Measurements from ENCODE around the gene EEF2K.

EEF2K gene

GRCh38 chr16:22255335-22255734 is 49.3 kb downstream of the EEF2K start:
- Histone ChIP-seq H3K27me3 (ENCODE audit: control insufficient read depth, insufficient read depth, low read length) (no peaks in the 10 kb centered on the region), H3K4me3 (ENCODE audit: low read depth, low read length) (no peak overlapping the region), H3K4me1 (ENCODE audit: control insufficient read depth, insufficient read depth, low read length) (no peaks in the 10 kb centered on the region), H3K9ac (ENCODE audit: low read depth, low read length) (no peak overlapping the region), H3K9me3 (ENCODE audit: control insufficient read depth, insufficient read depth, low read length) (peaks cover 6% of the 10 kb centered on the region; the same call in 1 of the 2 replicates), H3K36me3 (ENCODE audit: control insufficient read depth, insufficient read depth, low read length) (peaks cover 63% of the 10 kb centered on the region), H3K27ac (ENCODE audit: low read depth, low read length) (no peak overlapping the region)

GRCh38 chr16:22257440-22257839 is 51.4 kb downstream of the EEF2K start:
- H3K27ac ChIP-seq (ENCODE audit: low read depth, low read length) = no peak overlapping the region
- no peak overlapping the region for H3K9ac ChIP-seq (ENCODE audit: low read depth, low read length)
- H3K9me3 ChIP-seq (ENCODE audit: control insufficient read depth, insufficient read depth, low read length) = peaks cover 6% of the 10 kb centered on the region; the same call in 1 of the 2 replicates
- peaks cover 59% of the 10 kb centered on the region for H3K36me3 ChIP-seq (ENCODE audit: control insufficient read depth, insufficient read depth, low read length)
- no peaks in the 10 kb centered on the region for H3K4me1 ChIP-seq (ENCODE audit: control insufficient read depth, insufficient read depth, low read length)
- H3K27me3 ChIP-seq (ENCODE audit: control insufficient read depth, insufficient read depth, low read length) = no peaks in the 10 kb centered on the region
- H3K4me3 ChIP-seq (ENCODE audit: low read depth, low read length) = no peak overlapping the region

GRCh38 chr16:22260490-22260889 is 54.4 kb downstream of the EEF2K start:
- no peak overlapping the region for H3K9ac ChIP-seq (ENCODE audit: low read depth, low read length)
- no peak overlapping the region for H3K27ac ChIP-seq (ENCODE audit: low read depth, low read length)
- no peak overlapping the region for H3K4me3 ChIP-seq (ENCODE audit: low read depth, low read length)
- H3K9me3 ChIP-seq (ENCODE audit: control insufficient read depth, insufficient read depth, low read length) = 0 out of 2 replicates have a peak, but pooled peaks cover under 1% of the 10 kb centered on the region
- H3K27me3 ChIP-seq (ENCODE audit: control insufficient read depth, insufficient read depth, low read length) = no peaks in the 10 kb centered on the region
- no peaks in the 10 kb centered on the region for H3K4me1 ChIP-seq (ENCODE audit: control insufficient read depth, insufficient read depth, low read length)
- peaks cover 48% of the 10 kb centered on the region for H3K36me3 ChIP-seq (ENCODE audit: control insufficient read depth, insufficient read depth, low read length)

GRCh38 chr16:22262460-22262859 is 56.4 kb downstream of the EEF2K start:
- no peaks in the 10 kb centered on the region for H3K4me1 ChIP-seq (ENCODE audit: control insufficient read depth, insufficient read depth, low read length)
- no peak overlapping the region for H3K27ac ChIP-seq (ENCODE audit: low read depth, low read length)
- no peak overlapping the region for H3K9ac ChIP-seq (ENCODE audit: low read depth, low read length)
- H3K9me3 ChIP-seq (ENCODE audit: control insufficient read depth, insufficient read depth, low read length) = no peaks in the 10 kb centered on the region
- no peaks in the 10 kb centered on the region for H3K27me3 ChIP-seq (ENCODE audit: control insufficient read depth, insufficient read depth, low read length)
- H3K36me3 ChIP-seq (ENCODE audit: control insufficient read depth, insufficient read depth, low read length) = peaks cover 47% of the 10 kb centered on the region
- H3K4me3 ChIP-seq (ENCODE audit: low read depth, low read length) = no peak overlapping the region

- H3K4me3 ChIP-seq (ENCODE audit: low read depth, low read length) = no peak overlapping the region
- no peak overlapping the region for H3K27ac ChIP-seq (ENCODE audit: low read depth, low read length)
Observed at GRCh38 chr16:22264786-22265185, 58.7 kb downstream of the EEF2K start.

GRCh38 chr16:22265351-22265750 is 59.3 kb downstream of the EEF2K start:
- Histone ChIP-seq H3K27me3 (ENCODE audit: control insufficient read depth, insufficient read depth, low read length) (no peaks in the 10 kb centered on the region), H3K4me3 (ENCODE audit: low read depth, low read length) (no peak overlapping the region), H3K27ac (ENCODE audit: low read depth, low read length) (no peak overlapping the region), H3K9ac (ENCODE audit: low read depth, low read length) (no peak overlapping the region), H3K9me3 (ENCODE audit: control insufficient read depth, insufficient read depth, low read length) (no peaks in the 10 kb centered on the region), H3K4me1 (ENCODE audit: control insufficient read depth, insufficient read depth, low read length) (no peaks in the 10 kb centered on the region), H3K36me3 (ENCODE audit: control insufficient read depth, insufficient read depth, low read length) (peaks cover 32% of the 10 kb centered on the region)

More at GRCh38 chr16:22264786-22265185, 58.7 kb downstream of the EEF2K start:
- Histone ChIP-seq H3K36me3 (ENCODE audit: control insufficient read depth, insufficient read depth, low read length) (peaks cover 36% of the 10 kb centered on the region), H3K9ac (ENCODE audit: low read depth, low read length) (no peak overlapping the region), H3K4me1 (ENCODE audit: control insufficient read depth, insufficient read depth, low read length) (no peaks in the 10 kb centered on the region), H3K27me3 (ENCODE audit: control insufficient read depth, insufficient read depth, low read length) (no peaks in the 10 kb centered on the region), H3K9me3 (ENCODE audit: control insufficient read depth, insufficient read depth, low read length) (no peaks in the 10 kb centered on the region)

GRCh38 chr16:22266546-22266945 is 60.5 kb downstream of the EEF2K start:
- Histone ChIP-seq H3K27ac (ENCODE audit: low read depth, low read length) (no peak overlapping the region), H3K9me3 (ENCODE audit: control insufficient read depth, insufficient read depth, low read length) (no peaks in the 10 kb centered on the region), H3K4me1 (ENCODE audit: control insufficient read depth, insufficient read depth, low read length) (no peaks in the 10 kb centered on the region), H3K27me3 (ENCODE audit: control insufficient read depth, insufficient read depth, low read length) (no peaks in the 10 kb centered on the region), H3K4me3 (ENCODE audit: low read depth, low read length) (no peak overlapping the region), H3K36me3 (ENCODE audit: control insufficient read depth, insufficient read depth, low read length) (peaks cover 30% of the 10 kb centered on the region), H3K9ac (ENCODE audit: low read depth, low read length) (no peak overlapping the region)

- no peaks in the 10 kb centered on the region for H3K27me3 ChIP-seq (ENCODE audit: control insufficient read depth, insufficient read depth, low read length)
- no peaks in the 10 kb centered on the region for H3K9me3 ChIP-seq (ENCODE audit: control insufficient read depth, insufficient read depth, low read length)
- H3K9ac ChIP-seq (ENCODE audit: low read depth, low read length) = no peak overlapping the region
- H3K27ac ChIP-seq (ENCODE audit: low read depth, low read length) = no peak overlapping the region
- peaks cover 41% of the 10 kb centered on the region for H3K36me3 ChIP-seq (ENCODE audit: control insufficient read depth, insufficient read depth, low read length)
- H3K4me3 ChIP-seq (ENCODE audit: low read depth, low read length) = no peak overlapping the region
- no peaks in the 10 kb centered on the region for H3K4me1 ChIP-seq (ENCODE audit: control insufficient read depth, insufficient read depth, low read length)
Observed at GRCh38 chr16:22267764-22268163, 61.7 kb downstream of the EEF2K start.

GRCh38 chr16:22270525-22270924 is 64.4 kb downstream of the EEF2K start:
- no peak overlapping the region for H3K4me3 ChIP-seq (ENCODE audit: low read depth, low read length)
- H3K36me3 ChIP-seq (ENCODE audit: control insufficient read depth, insufficient read depth, low read length) = peaks cover 52% of the 10 kb centered on the region
- H3K27ac ChIP-seq (ENCODE audit: low read depth, low read length) = no peak overlapping the region
- no peak overlapping the region for H3K9ac ChIP-seq (ENCODE audit: low read depth, low read length)
- H3K9me3 ChIP-seq (ENCODE audit: control insufficient read depth, insufficient read depth, low read length) = no peaks in the 10 kb centered on the region
- H3K27me3 ChIP-seq (ENCODE audit: control insufficient read depth, insufficient read depth, low read length) = no peaks in the 10 kb centered on the region
- H3K4me1 ChIP-seq (ENCODE audit: control insufficient read depth, insufficient read depth, low read length) = no peaks in the 10 kb centered on the region

- H3K27ac ChIP-seq (ENCODE audit: low read depth, low read length) = no peak overlapping the region
- peaks cover 46% of the 10 kb centered on the region for H3K36me3 ChIP-seq (ENCODE audit: control insufficient read depth, insufficient read depth, low read length)
- H3K4me3 ChIP-seq (ENCODE audit: low read depth, low read length) = no peak overlapping the region
- H3K9ac ChIP-seq (ENCODE audit: low read depth, low read length) = no peak overlapping the region
- H3K27me3 ChIP-seq (ENCODE audit: control insufficient read depth, insufficient read depth, low read length) = no peaks in the 10 kb centered on the region
- 0 out of 2 replicates have a peak, but pooled peaks cover under 1% of the 10 kb centered on the region for H3K4me1 ChIP-seq (ENCODE audit: control insufficient read depth, insufficient read depth, low read length)
- H3K9me3 ChIP-seq (ENCODE audit: control insufficient read depth, insufficient read depth, low read length) = no peaks in the 10 kb centered on the region
Observed at GRCh38 chr16:22272870-22273650, 67.0 kb downstream of the EEF2K start.

GRCh38 chr16:22274916-22275315 is 68.8 kb downstream of the EEF2K start:
- Histone ChIP-seq H3K4me1 (ENCODE audit: control insufficient read depth, insufficient read depth, low read length) (peaks cover 6% of the 10 kb centered on the region; the same call in 1 of the 2 replicates), H3K9me3 (ENCODE audit: control insufficient read depth, insufficient read depth, low read length) (no peaks in the 10 kb centered on the region), H3K36me3 (ENCODE audit: control insufficient read depth, insufficient read depth, low read length) (peaks cover 42% of the 10 kb centered on the region), H3K27ac (ENCODE audit: low read depth, low read length) (no peak overlapping the region), H3K27me3 (ENCODE audit: control insufficient read depth, insufficient read depth, low read length) (no peaks in the 10 kb centered on the region), H3K9ac (ENCODE audit: low read depth, low read length) (no peak overlapping the region), H3K4me3 (ENCODE audit: low read depth, low read length) (no peak overlapping the region)

All from HUES48 (cell line).